ENCODE measurements around the gene CCDC154. TPM values are rescaled to one million over a fixed set of nuclear protein-coding genes. Genes with fewer than 3 reads are reported as not detected.
A peak's percentile ranks its signal among the peaks of the same experiment; 100 is the strongest.

Gene CCDC154
- total RNA-seq, 6 experiments from 2014 or later, result 0.25 to 1.7 (median 0.79) TPM; not detected in 1

DNA sequence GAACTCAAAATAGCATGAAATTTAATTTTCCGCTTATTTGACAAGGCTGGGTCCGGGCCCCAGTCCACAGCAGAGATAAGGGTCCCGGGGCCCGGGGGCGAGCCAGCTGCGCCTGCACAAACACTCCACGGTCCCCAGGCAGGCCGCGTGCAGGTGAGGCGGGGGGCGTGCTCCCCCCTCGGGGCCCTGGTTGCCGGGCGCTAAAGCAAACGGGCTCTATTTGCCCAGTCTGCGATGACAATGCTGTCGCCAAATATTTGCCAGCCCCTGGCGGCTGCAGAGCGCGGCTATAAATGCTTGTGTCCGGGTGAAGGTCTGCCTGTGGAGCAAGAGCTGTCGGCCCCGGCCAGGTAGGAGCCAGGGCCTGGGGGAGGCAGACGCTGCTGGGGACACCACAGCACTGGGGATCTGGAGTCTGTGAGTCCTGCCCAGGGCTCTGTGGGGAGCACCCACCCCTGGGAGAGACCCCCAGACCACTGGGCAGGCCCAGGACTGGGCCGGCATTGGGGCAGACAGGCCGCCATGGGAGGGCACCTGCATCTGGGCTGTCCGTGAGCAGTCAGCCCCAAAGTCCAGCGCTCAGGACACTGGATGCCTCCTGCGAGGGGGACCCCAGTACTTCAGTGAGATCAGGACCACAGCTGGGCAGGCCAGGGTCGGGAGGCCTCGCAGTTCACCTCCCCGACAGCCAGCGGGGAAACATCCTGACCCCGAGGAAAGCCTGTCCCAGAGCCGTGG, 13.4 kb downstream of the CCDC154 start, which contains the start of gene PERCC1:
Gene PERCC1 (plus strand): TSS at position 320 of the 738 bp plus-strand sequence. CDS start 1,516 bp downstream, outside the sequence.
- DNase-seq (no peak), ATAC-seq (peak; percentile 53 to 73 (median 68))
- Histone ChIP-seq H3K27me3 (no peaks in the 10 kb centered on the region), H3K27ac (no peak within 1 kb of the TSS), H3K9me3 (no peaks in the 10 kb centered on the region), H3K36me3 (no peaks in the 10 kb centered on the region), H3K4me1 (peaks cover 0 to 11% (median 5%) of the 10 kb centered on the region in 4 donors), H3K4me3 (no peak within 1 kb of the TSS)
- no peak for TF ChIP-seq POLR2A (IDR thresholded peaks at IDR 0.05)
- TF ChIP-seq, protein P1, sequence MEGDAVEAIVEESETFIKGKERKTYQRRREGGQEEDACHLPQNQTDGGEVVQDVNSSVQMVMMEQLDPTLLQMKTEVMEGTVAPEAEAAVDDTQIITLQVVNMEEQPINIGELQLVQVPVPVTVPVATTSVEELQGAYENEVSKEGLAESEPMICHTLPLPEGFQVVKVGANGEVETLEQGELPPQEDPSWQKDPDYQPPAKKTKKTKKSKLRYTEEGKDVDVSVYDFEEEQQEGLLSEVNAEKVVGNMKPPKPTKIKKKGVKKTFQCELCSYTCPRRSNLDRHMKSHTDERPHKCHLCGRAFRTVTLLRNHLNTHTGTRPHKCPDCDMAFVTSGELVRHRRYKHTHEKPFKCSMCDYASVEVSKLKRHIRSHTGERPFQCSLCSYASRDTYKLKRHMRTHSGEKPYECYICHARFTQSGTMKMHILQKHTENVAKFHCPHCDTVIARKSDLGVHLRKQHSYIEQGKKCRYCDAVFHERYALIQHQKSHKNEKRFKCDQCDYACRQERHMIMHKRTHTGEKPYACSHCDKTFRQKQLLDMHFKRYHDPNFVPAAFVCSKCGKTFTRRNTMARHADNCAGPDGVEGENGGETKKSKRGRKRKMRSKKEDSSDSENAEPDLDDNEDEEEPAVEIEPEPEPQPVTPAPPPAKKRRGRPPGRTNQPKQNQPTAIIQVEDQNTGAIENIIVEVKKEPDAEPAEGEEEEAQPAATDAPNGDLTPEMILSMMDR (IDR thresholded peaks at IDR 0.05), result peak; percentile 13 to 33 (median 28)
- intact Hi-C loops (cut with DNase I), result no loop called here
- WGBS (ENCODE audit: insufficient coverage, low coverage, low lambda C conversion rate, missing lambda C conversion rate), result 25% methylated on average over 10 of the region's 35 CpGs

GRCh38 chr16:1430214-1430758, 14.1 kb downstream of the CCDC154 start:
- Histone ChIP-seq H3K4me3 (no peak overlapping the region), H3K4me1 (peaks cover 0 to 11% (median 5%) of the 10 kb centered on the region in 4 donors), H3K27me3 (no peaks in the 10 kb centered on the region), H3K9me3 (no peaks in the 10 kb centered on the region), H3K27ac (no peak overlapping the region), H3K36me3 (no peaks in the 10 kb centered on the region)
- no peak for ATAC-seq
- no peak for DNase-seq
- intact Hi-C loops (cut with DNase I), result no loop called here
- WGBS (ENCODE audit: insufficient coverage, low coverage, low lambda C conversion rate, missing lambda C conversion rate), result 33% methylated on average over 1 of the region's 14 CpGs
- TF ChIP-seq POLR2A (IDR thresholded peaks at IDR 0.05), result no peak
- TF ChIP-seq, protein P1 (IDR thresholded peaks at IDR 0.05), result no peak

DNA sequence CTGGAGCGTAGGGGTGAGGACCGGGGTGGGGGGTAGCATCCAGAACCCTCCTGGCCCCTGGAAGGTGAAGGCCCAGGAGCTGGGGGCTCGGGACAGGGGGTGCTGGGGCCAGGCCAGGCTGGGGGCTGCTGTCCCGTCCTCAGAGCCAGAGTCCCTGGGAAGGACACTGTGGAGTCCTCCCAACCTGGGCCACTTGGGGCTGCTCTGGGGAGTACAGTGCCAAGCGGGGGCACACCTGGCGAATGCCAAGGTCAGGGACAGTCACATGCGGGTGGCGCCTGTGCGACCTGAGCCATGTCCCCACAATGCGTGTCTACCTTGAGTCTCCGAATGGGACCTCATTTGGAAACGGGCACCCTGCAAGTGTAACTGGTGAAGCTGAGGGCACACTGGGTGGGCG, 14.7 kb downstream of the CCDC154 start:
- WGBS (ENCODE audit: insufficient coverage, low coverage, low lambda C conversion rate, missing lambda C conversion rate), result no CpG with 5 or more reads among the region's 13 CpGs
- ATAC-seq, result no peak
- no peaks in the 10 kb centered on the region for H3K9me3 ChIP-seq
- no peak overlapping the region for H3K27ac ChIP-seq
- peaks cover 0 to 11% (median 5%) of the 10 kb centered on the region in 4 donors for H3K4me1 ChIP-seq
- no peaks in the 10 kb centered on the region for H3K36me3 ChIP-seq
- intact Hi-C loops (cut with DNase I), result no loop called here
- H3K27me3 ChIP-seq, result no peaks in the 10 kb centered on the region
- TF ChIP-seq, protein P1 (IDR thresholded peaks at IDR 0.05), result no peak
- TF ChIP-seq POLR2A (IDR thresholded peaks at IDR 0.05), result no peak
- no peak overlapping the region for H3K4me3 ChIP-seq
- no peak for DNase-seq

DNA sequence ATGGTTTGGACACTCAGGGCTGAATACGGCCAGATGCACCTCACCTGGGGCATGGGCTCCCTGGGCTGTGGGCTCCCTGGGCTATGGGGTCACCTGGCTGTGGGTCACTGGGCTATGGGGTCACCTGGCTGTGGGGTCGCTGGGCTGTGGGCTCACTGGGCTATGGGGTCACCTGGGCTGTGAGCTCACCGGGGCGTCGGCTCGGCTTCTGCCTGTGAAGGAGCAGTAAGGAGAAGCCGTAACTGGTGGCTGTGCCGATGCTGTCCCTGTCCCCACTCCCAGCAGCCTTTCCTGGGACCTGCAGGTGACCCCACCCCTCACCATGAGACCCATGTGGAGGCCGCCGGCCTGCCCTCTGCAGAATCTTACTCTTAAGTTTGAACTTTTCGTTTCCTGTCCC, 15.3 kb downstream of the CCDC154 start:
- Histone ChIP-seq H3K27me3 (no peaks in the 10 kb centered on the region), H3K27ac (no peak overlapping the region), H3K9me3 (no peaks in the 10 kb centered on the region), H3K4me1 (peaks cover 0 to 11% (median 5%) of the 10 kb centered on the region in 4 donors), H3K4me3 (no peak overlapping the region), H3K36me3 (no peaks in the 10 kb centered on the region)
- TF ChIP-seq POLR2A (IDR thresholded peaks at IDR 0.05), result no peak
- TF ChIP-seq, protein P1 (IDR thresholded peaks at IDR 0.05), result no peak
- 72% methylated on average over 3 of the region's 11 CpGs for WGBS (ENCODE audit: insufficient coverage, low coverage, low lambda C conversion rate, missing lambda C conversion rate)
- DNase-seq (no peak), ATAC-seq (no peak)
- intact Hi-C loops (cut with DNase I), result no loop called here

Measured in right lobe of liver (tissue), 6 donors.